Raji (cell line): ENCODE measurements around the gene SPIB.

Source experiments
- POLR2A ChIP-seq: IDR thresholded peaks from 2 replicates; pipeline ENCODE4 v1.6.1; 2011; ENCODE audit warnings: low read depth, low read length, control low read depth; ENCODE audit not compliant: insufficient read depth

Gene SPIB

DNA sequence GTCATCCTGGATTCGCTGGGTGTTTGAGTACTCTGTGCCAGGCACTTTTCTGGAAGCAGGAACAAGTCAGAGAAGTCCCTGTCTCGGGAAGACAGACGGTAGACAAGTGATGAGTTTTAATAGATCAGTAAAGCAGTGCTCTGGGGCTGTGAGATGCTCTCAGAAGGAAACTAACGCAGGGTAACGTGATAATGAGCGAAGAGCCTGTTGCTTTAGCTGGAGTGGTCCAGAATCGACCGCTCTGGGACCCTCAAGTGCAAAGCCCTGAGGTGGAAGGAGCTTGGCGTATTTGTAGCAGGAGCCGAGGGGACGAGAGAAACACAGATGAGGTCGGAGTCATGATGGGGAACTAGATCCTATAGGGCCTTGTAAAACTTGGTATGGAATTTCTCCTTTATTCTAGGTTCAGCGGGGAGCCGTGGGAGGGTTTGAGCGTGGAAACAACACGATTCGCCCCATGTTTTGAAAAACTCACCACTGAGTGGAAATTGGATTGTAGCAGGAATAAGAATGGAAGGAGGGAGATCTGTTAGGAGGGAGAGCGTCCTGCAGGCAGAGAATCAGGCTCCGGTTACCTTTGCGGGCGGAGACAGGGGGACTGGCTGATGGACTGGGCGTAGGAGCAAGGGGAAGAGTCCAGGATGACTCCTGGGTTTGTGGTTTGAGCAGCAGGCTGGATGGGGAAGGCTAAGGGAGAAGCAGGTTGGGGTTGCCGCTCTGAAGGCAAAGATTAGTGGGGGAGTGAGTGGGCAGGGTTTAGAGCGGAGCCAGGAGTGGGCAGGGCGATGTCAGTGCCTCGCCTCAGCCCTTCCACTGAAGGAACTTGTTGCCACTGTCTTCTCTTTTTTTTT is 33.8 kb upstream of the SPIB start:
- no peak; the same call in 1 of the 2 replicates for TF ChIP-seq POLR2A

DNA sequence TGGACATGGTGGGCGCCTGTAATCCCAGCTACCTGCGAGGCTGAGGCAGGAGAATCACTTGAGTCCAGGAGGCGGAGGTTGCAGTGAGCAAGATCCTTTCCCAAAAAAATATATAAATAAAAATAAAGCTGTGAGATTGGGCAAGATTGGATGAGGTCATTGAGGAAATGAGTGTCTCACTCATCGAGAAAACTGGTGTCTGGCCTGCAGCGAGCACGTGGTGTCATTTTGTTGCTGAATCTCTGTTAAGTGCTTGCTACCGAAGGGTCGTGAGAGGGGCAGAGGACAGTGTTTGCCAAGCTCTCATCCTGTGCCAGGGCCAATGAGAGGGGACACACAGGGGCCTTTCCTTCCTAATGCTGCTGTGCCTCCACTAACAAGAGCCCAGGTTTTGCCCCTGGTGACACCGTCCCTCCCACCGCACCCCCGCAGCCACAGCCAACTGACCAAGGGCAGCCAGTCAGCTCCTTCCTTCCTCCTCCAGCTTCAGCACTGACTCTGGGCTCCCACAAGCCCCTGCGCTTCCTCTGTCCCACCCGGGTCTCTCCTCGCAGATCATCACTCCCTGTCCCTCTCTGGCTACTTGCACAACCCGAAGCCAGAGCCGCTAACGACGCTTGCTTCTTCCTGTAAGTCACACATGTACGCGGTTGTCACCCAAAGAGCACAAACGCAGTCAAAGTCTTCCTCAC is 31.4 kb upstream of the SPIB start:
- no peak for TF ChIP-seq POLR2A

- TF ChIP-seq POLR2A: no peak
Observed at GRCh38 chr19:50387868-50388245, 30.9 kb upstream of the SPIB start.

DNA sequence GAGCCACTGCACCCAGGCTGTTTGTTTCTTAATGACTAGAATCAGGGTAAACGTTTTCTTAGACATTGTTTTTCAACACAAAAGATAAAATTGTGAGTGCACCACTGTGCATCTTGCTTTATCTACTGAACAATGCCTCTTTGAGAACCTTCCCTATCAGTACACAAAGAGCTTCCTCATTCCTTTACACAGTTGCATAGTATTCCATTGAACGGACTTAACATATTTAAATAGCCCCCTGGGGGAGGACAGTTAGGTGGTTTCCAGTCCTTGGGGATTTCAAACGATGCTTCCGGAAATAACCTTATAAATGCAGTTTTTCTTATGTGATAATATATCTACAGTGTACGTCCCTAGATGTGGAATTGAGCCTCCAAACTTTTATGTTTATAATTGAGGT is 26.0 kb upstream of the SPIB start:
- no peak for TF ChIP-seq POLR2A

DNA sequence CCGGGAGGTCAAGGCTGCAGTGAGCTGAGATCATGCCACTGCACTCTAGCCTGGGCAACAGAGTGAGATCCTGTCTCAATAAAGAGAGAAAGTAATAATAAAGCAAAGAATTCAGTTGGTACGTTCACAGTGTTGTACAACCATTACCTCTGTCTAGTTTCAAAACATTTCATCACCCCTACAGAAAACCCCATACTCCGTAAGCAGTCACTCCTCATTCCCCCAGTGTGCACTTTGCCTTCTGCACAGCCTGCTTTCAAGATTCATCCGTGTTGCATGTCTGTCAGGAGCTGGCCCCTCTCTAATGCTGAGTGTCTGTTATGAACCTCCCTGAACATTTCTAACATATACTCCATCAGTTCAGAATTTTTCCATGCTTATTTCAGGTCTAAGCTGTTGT is 25.1 kb upstream of the SPIB start:
- no peak for TF ChIP-seq POLR2A

GRCh38 chr19:50394017-50394416 is 24.7 kb upstream of the SPIB start:
- TF ChIP-seq POLR2A: no peak

GRCh38 chr19:50398675-50399367 is 19.9 kb upstream of the SPIB start:
- TF ChIP-seq POLR2A: no peak

DNA sequence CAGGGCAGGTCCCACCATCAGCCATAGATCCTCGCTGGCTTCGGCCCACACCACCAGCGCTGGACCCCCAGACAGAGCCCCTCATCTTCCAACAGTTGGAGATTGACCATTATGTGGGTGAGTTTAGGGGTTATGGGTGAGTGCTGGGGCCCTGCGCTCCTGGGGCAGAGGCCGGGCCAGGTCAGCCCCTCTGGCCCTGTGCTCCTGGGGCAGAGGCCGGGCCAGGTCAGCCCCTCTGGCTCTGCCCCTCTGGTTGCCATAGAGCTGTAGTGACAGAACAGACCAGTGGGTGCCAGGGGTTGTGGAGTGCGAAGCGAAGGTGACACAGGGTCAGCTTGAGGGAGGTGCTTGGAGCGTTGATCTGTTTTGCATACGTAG is 19.4 kb upstream of the SPIB start:
- no peak for TF ChIP-seq POLR2A

DNA sequence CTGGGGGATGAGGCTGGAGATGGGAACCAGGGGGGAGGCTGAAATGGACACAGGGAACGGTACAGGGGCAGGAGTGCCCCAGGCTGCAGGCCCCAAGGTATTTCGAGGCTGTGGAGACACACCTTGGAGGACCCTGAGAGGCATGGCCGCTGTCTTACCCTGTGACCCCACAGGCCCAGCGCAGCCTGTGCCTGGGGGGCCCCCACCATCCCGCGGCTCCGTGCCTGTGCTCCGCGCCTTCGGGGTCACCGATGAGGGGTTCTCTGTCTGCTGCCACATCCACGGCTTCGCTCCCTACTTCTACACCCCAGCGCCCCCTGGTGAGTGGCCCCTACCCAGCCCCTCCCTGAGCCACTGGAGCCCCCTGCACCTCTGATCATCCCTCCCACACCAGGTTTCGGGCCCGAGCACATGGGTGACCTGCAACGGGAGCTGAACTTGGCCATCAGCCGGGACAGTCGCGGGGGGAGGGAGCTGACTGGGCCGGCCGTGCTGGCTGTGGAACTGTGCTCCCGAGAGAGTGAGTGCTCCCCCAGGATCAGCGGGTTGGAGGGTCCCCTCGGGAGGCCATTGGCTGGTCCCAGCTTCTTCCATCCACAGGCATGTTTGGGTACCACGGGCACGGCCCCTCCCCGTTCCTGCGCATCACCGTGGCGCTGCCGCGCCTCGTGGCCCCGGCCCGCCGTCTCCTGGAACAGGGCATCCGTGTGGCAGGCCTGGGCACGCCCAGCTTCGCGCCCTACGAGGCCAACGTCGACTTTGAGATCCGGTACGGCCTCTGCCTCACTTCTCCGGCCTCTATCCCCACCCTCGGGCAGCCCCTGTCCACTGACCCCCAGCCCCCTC is 16.9 kb upstream of the SPIB start:
- TF ChIP-seq POLR2A: no peak

- TF ChIP-seq POLR2A: no peak
Observed at GRCh38 chr19:50402544-50403301, 16.0 kb upstream of the SPIB start.

GRCh38 chr19:50406156-50406820 is 12.4 kb upstream of the SPIB start:
- no peak for TF ChIP-seq POLR2A

- TF ChIP-seq POLR2A: no peak
Observed at GRCh38 chr19:50406829-50407228, 11.9 kb upstream of the SPIB start.

DNA sequence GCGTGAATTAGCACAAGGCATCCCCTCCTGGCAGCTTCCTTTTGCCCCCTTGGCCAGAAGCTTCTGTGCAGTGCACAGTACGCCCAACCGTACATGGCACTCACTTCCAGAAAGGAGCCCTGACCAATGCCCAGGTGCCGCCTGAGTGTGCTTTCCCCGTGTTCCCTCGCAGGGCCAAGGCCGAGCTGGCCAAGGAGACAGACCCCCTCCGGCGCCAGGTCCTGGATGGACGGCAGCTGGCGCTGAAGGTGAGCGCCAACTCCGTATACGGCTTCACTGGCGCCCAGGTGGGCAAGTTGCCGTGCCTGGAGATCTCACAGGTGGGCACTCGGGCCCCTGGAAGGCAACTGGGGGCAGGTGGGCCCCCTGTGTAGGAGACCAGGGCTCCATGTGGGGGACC is 9.4 kb upstream of the SPIB start:
- no peak for TF ChIP-seq POLR2A

- no peak for TF ChIP-seq POLR2A
Observed at GRCh38 chr19:50410109-50410508, 8.6 kb upstream of the SPIB start.
